HG02970 (cell line): ENCODE data around the gene LEMD1.

Experiments
- ATAC-seq: cut with Tn5 transposase; IDR thresholded peaks from one replicate; pipeline ENCODE4 v1.9.1; 2021; ENCODE audit warnings: mild to moderate bottlenecking, moderate library complexity, moderate number of reproducible peaks; ENCODE audit not compliant: unreplicated experiment, low FRiP score

The LEMD1 gene

DNA sequence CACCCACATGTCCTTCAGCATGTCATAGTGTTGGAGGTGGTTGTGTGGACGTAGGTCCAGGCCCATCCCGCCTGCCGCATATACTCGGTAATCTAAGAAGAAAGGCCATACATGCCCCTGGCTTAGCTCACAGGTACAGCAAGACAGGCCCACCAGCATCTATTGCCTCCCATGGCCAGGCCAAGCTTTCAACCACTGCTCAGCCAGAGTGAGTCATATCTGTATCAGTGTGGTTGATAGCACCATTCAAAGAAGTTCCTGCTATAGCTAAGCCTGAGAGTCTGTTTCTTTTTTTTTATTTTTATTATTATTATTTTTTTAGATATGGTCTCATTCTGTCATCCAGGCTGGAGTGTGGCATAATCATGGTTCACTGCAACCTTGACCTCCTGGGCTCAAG is 82.1 kb downstream of the LEMD1 start:
- no peak for ATAC-seq

DNA sequence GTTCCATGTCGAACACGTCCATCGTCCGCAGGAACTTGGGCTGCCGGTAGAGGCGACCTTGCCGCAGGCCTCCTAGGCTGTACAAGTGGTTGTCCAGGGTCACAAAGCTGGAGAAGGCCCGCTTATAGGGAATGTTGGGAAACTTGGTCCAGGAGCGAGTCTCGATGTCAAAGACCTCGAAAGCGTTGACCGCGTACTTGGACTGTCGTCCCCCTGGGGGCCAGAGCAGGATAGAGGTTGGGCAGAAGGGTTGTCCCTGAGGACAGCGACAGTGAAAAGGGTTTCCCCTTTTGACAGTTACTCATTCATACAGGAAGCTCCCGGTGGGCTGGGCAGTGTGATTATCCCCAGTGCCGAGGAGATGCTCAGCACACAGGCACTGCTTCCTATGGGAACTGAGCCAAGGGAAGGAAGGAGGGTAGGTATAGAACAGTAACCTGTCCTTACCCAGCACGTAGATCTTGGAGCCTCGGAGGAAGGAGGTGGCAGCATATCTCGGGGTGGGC is 82.6 kb downstream of the LEMD1 start:
- no peak for ATAC-seq

DNA sequence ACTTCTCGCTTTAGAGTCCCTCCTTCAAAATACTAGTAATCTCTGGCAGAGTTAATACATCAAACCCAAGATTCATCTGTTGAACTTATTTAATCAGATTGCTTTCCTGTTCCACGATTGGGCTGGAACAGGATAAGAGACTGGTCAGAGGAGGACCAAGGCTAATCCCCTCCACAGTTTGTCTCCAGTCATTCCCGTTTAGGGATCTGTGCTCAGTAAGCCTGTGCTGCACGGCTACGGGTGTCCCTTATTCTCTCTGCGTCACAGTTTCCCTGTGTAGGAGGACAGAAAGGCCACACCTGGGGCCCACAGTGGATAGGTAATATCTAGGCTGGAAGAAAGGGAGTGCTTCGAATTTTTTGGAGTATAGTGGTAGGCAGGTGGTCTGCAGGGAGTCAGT is 83.8 kb downstream of the LEMD1 start:
- ATAC-seq: no peak

DNA sequence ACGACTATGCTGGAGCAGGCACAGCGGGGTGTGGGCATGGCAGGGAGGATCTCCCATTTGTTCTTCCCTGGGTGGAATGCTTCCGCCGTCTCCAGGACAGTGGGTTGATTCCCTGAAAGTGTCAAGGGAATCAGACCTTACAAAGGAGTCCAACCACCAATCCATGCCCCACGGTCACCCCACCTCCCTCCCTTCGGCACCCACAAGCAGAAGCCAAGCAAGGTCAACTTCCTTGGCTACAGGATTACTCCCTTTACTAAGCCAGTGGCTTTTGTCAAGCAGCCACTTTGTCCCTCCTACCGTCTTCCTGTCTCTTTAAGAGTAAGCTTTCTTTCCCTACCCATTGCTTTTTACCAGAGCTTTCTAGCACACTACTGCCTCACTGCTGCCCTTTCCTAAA is 84.4 kb downstream of the LEMD1 start:
- ATAC-seq: no peak

DNA sequence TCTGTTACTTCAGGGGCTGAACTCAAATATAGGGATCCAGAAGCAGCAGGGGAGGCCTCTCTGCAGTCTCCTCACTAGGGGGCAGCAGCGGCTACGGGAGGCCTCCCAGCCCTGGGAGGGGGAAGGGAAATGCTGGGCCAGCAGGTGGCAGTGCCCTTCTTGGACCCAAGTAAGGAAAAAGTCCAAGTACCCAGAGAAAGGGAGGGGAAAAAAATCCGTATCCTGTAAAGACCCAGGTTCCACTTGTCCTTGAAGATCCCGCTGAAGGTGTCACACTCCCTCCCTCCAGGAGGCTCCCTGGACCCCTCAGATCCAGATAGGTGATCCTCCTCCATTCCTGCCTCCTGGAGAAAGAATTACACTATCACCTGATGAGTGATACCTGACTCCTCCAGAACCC is 86.2 kb downstream of the LEMD1 start:
- ATAC-seq: no peak

DNA sequence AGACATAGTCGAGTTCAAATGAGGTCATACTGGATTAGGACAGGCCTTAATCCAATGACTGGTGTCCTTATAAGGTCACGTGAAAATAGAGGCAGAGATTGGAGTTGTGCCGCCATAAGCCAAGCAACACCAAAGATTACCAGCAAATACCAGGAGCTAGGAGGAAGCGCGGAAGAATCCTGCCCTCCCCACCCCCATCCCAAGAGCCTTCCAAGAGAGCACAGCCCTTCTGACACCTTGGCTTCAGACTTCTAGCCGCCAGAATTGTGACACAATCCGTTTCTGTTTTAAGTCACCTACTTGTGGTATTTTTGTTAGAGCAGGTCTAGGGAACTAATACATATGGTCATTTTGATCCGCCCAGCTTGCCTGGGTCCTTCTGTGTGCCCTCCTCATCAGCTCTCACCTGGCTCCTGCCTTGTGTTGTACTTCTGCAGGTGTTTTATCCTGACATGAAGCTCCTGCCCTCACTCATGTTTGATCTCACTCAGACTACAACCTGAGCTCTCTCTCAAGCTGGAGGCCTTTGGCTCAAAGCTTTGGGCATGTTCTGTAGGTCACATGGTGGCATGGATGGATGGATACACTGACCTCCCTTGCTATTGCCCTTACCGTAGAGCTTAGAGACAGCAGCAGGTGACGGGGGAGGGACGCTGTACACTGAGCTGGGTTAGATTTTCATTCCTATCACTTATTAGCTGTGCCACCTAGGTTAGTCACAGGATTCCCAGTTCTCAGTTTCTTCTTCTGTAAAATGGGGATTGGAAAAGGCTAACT is 89.7 kb downstream of the LEMD1 start:
- ATAC-seq: no peak
